Small intestine (tissue), 7 donors: ENCODE results near the gene HS3ST1. TPM values are rescaled to one million over a fixed set of nuclear protein-coding genes. Genes with fewer than 3 reads are reported as not detected.

Experiments used
- DNase-seq, 2 donors: peaks; one replicate each; pipeline versions ENCODE4 v3.0.0 to v3.0.0-alpha.2; 2013
- FAIRE-seq: peaks from 2 replicates; lab custom pipeline; 2012; peaks lifted over from hg19 to GRCh38; lab: Jason Lieb, UNC
- H3K27ac ChIP-seq, 3 donors: one replicate each; pipeline ENCODE4 v1.5.1; 2013; ENCODE audit warnings: low read length in 2 of 3, mild to moderate bottlenecking in 2 of 3, control low read depth in 1 of 3, inconsistent platforms in 1 of 3, low read depth in 1 of 3, moderate library complexity in 1 of 3
- H3K27me3 ChIP-seq, 3 donors: one replicate each; pipeline ENCODE4 v1.6.1; 2013; ENCODE audit warnings: low read length in 3 of 3, inconsistent platforms in 1 of 3; ENCODE audit not compliant: control insufficient read depth in 3 of 3, insufficient read depth in 3 of 3
- H3K36me3 ChIP-seq, 3 donors: one replicate each; pipeline ENCODE4 v1.6.1; 2013; ENCODE audit warnings: low read length in 3 of 3, inconsistent platforms in 1 of 3, low read depth in 1 of 3, mild to moderate bottlenecking in 1 of 3, moderate library complexity in 1 of 3; ENCODE audit not compliant: control insufficient read depth in 3 of 3, insufficient read depth in 2 of 3
- H3K4me1 ChIP-seq, 3 donors: one replicate each; pipeline ENCODE4 v1.6.1; 2013; ENCODE audit warnings: low read length in 2 of 3, inconsistent platforms in 1 of 3, low read depth in 1 of 3, mild to moderate bottlenecking in 1 of 3, moderate library complexity in 1 of 3; ENCODE audit not compliant: control insufficient read depth in 3 of 3, insufficient read depth in 2 of 3
- H3K4me3 ChIP-seq, 3 donors: one replicate each; pipeline ENCODE4 v1.5.1; 2013; ENCODE audit warnings: low read length in 3 of 3, control low read depth in 1 of 3, inconsistent platforms in 1 of 3, low read depth in 1 of 3, mild to moderate bottlenecking in 1 of 3, moderate library complexity in 1 of 3
- H3K9me3 ChIP-seq, 2 donors: one replicate each; pipeline ENCODE4 v1.6.1; 2013; ENCODE audit warnings: low read depth in 1 of 2, low read length in 1 of 2; ENCODE audit not compliant: control insufficient read depth in 2 of 2, insufficient read depth in 1 of 2
- WGBS, 3 donors: extraction: QIAGEN DNeasy Blood & Tissue Kit; methylation state at CpG; one replicate each; pipeline ENCODE4 v1.1.7; 2013; 5-methylcytosine and 5-hydroxymethylcytosine counted together
- polyA plus RNA-seq, 4 donors: library from polyadenylated mRNA; stranded (reverse) in 3 of 4; unstranded in 1 of 4; fragments of 200-250 nt in 3 of 4; fragments of 120-200 nt in 1 of 4; gene quantifications; one replicate each; pipeline versions ENCODE4 v1.2.1 to v1.2.3, GENCODE V29; 2013
- donor health status: healthy with polysubstance abuse.
- donor health status: control.
- donor health status: control.
- donor health status: Bipolar disorder and iron deficiency.
- donor health status: healthy.

HS3ST1 gene
- polyA plus RNA-seq, 4 donors, result 1.1 to 5.1 (median 1.1) TPM

GRCh38 chr4:11421116-11421515 lies 7.6 kb downstream of the HS3ST1 start:
- 80 to 91% (median 85%) methylated on average over 3 of the region's 3 CpGs for WGBS, 3 donors
- H3K27me3 ChIP-seq, result peaks cover 0 to 2% (median 0%) of the 10 kb centered on the region in 3 donors
- no peak overlapping the region for H3K4me3 ChIP-seq
- FAIRE-seq (no peak), DNase-seq (no peak)
- no peak overlapping the region for H3K27ac ChIP-seq
- no peaks in the 10 kb centered on the region for H3K9me3 ChIP-seq
- H3K36me3 ChIP-seq, result no peaks in the 10 kb centered on the region
- peaks cover 0 to 4% (median 0%) of the 10 kb centered on the region in 3 donors for H3K4me1 ChIP-seq

- no peak for FAIRE-seq
- Histone ChIP-seq H3K9me3 (no peaks in the 10 kb centered on the region), H3K36me3 (no peaks in the 10 kb centered on the region), H3K27ac (no peak overlapping the region), H3K27me3 (no peaks in the 10 kb centered on the region), H3K4me1 (peaks cover 0 to 4% (median 0%) of the 10 kb centered on the region in 3 donors), H3K4me3 (no peak overlapping the region)
- 16 to 69% (median 33%) methylated on average over 8 of the region's 8 CpGs for WGBS, 3 donors
- peak in 1 of 2 donors; percentile 27 for DNase-seq
Observed at GRCh38 chr4:11420327-11420726, 8.4 kb downstream of the HS3ST1 start.

- H3K4me1 ChIP-seq, result peaks cover 0 to 4% (median 0%) of the 10 kb centered on the region in 3 donors
- DNase-seq, result no peak
- no peak for FAIRE-seq
- no peak overlapping the region for H3K27ac ChIP-seq
- no peaks in the 10 kb centered on the region for H3K27me3 ChIP-seq
- no peaks in the 10 kb centered on the region for H3K9me3 ChIP-seq
- no peaks in the 10 kb centered on the region for H3K36me3 ChIP-seq
- H3K4me3 ChIP-seq, result no peak overlapping the region
Observed at GRCh38 chr4:11418610-11419009, 10.1 kb downstream of the HS3ST1 start.

GRCh38 chr4:11416767-11417113 lies 12.0 kb downstream of the HS3ST1 start:
- no peak for FAIRE-seq
- no peaks in the 10 kb centered on the region for H3K27me3 ChIP-seq
- no peak overlapping the region for H3K27ac ChIP-seq
- WGBS, 3 donors, result 79 to 88% (median 82%) methylated on average over 3 of the region's 3 CpGs
- no peaks in the 10 kb centered on the region for H3K36me3 ChIP-seq
- no peak for DNase-seq
- no peak overlapping the region for H3K4me3 ChIP-seq
- no peaks in the 10 kb centered on the region for H3K9me3 ChIP-seq
- peaks cover 0 to 4% (median 0%) of the 10 kb centered on the region in 3 donors for H3K4me1 ChIP-seq

- no peaks in the 10 kb centered on the region for H3K9me3 ChIP-seq
- no peak for DNase-seq
- no peaks in the 10 kb centered on the region for H3K36me3 ChIP-seq
- H3K4me1 ChIP-seq, result peaks cover 0 to 4% (median 0%) of the 10 kb centered on the region in 3 donors
- no peak overlapping the region for H3K27ac ChIP-seq
- WGBS, 3 donors, result 72 to 77% (median 73%) methylated on average over 8 of the region's 8 CpGs
- H3K27me3 ChIP-seq, result no peaks in the 10 kb centered on the region
- no peak overlapping the region for H3K4me3 ChIP-seq
- FAIRE-seq, result no peak
Observed at GRCh38 chr4:11416071-11416766, 12.5 kb downstream of the HS3ST1 start.

- H3K4me1 ChIP-seq, result peaks cover 0 to 3% (median 0%) of the 10 kb centered on the region in 3 donors
- WGBS, 3 donors, result 77 to 88% (median 82%) methylated on average over 3 of the region's 3 CpGs
- FAIRE-seq, result no peak
Observed at GRCh38 chr4:11415409-11416070, 13.2 kb downstream of the HS3ST1 start.

GRCh38 chr4:11412211-11412610 lies 16.5 kb downstream of the HS3ST1 start:
- H3K4me1 ChIP-seq, result no peaks in the 10 kb centered on the region
- no peak overlapping the region for H3K4me3 ChIP-seq
- peaks cover 0 to 4% (median 0%) of the 10 kb centered on the region in 3 donors for H3K36me3 ChIP-seq
- H3K27ac ChIP-seq, result no peak overlapping the region
- no peaks in the 10 kb centered on the region for H3K27me3 ChIP-seq
- FAIRE-seq (no peak), DNase-seq (no peak)
- 80 to 83% (median 82%) methylated on average over 4 of the region's 4 CpGs for WGBS, 3 donors
- no peaks in the 10 kb centered on the region for H3K9me3 ChIP-seq

More at GRCh38 chr4:11415409-11416070, 13.2 kb downstream of the HS3ST1 start:
- Histone ChIP-seq H3K4me3 (no peak overlapping the region), H3K27me3 (no peaks in the 10 kb centered on the region), H3K36me3 (no peaks in the 10 kb centered on the region), H3K9me3 (no peaks in the 10 kb centered on the region), H3K27ac (no peak overlapping the region)
- DNase-seq, result no peak

- H3K9me3 ChIP-seq, result no peaks in the 10 kb centered on the region
- WGBS, 3 donors, result 80 to 100% (median 85%) methylated on average over 1 of the region's 1 CpG
- no peak overlapping the region for H3K27ac ChIP-seq
- H3K36me3 ChIP-seq, result peaks cover 0 to 4% (median 0%) of the 10 kb centered on the region in 3 donors
- DNase-seq (no peak), FAIRE-seq (no peak)
- no peaks in the 10 kb centered on the region for H3K4me1 ChIP-seq
- H3K4me3 ChIP-seq, result no peak overlapping the region
- H3K27me3 ChIP-seq, result no peaks in the 10 kb centered on the region
Observed at GRCh38 chr4:11409632-11410031, 19.1 kb downstream of the HS3ST1 start.
